OCI-LY1 (cell line): ENCODE results near the gene CHRM4.

ENCODE experiments used
- CTCF ChIP-seq: fragments of 200-600 bp; sonication (generic), shearing (Covaris generic); IDR thresholded peaks from 2 replicates; pipeline ENCODE4 v1.5.1; 2017; ENCODE audit warnings: mild to moderate bottlenecking, antibody characterized with exemption, low read length, moderate library complexity, mixed read lengths
- EZH2 ChIP-seq: fragments of 200-600 bp; sonication (generic), shearing (Covaris generic); IDR thresholded peaks from 2 replicates; pipeline ENCODE4 v1.8.0; 2017; ENCODE audit warnings: borderline replicate concordance, mixed run types, mild to moderate bottlenecking, antibody characterized with exemption, low read length, moderate library complexity, mixed read lengths

- TF ChIP-seq CTCF, result no peak
- no peak for TF ChIP-seq EZH2
Measured at GRCh38 chr11:46345131-46345597, 46.4 kb downstream of the CHRM4 start.
